Subcutaneous adipose tissue (tissue), 4 donors: ENCODE results near the gene PBRM1. TPM values are rescaled to one million over a fixed set of nuclear protein-coding genes. Genes with fewer than 3 reads are reported as not detected.

Source experiments
- total RNA-seq, 4 donors: library from RNA; depleted of rRNA; stranded (reverse); fragments of >200 nt; gene quantifications; one replicate each; pipeline ENCODE4 v1.1.0, GENCODE V29; 2016
- TF ChIP-seq, protein P1 (sequence below): fragments of 450-650 bp; IDR thresholded peaks from one replicate; pipeline ENCODE4 v1.5.1; 2016; ENCODE audit warnings: low read depth, mild to moderate bottlenecking, control low read depth, antibody characterized with exemption, moderate library complexity

The PBRM1 gene
- total RNA-seq, 4 donors from 2014 or later = 92.7 to 125 (median 104) TPM

DNA sequence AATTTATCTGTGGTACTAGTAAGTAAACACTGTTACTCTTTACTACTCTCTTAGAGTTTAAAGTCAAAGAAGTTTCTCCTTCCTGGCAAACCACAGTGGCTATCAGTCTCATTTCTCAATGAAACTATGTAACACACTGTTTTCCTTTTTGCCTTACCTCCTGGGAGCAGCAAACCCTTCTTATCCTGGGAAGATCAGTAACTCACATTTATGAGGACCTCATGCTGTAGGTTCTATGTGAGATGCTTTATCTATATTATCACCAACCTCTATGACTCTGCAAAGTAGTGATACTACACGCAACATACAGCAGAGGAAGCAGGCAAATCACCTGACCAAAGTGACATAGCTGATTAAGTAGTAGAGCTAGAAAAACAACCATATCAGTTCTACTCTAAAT lies 35.3 kb downstream of the PBRM1 start:
- TF ChIP-seq, protein P1, sequence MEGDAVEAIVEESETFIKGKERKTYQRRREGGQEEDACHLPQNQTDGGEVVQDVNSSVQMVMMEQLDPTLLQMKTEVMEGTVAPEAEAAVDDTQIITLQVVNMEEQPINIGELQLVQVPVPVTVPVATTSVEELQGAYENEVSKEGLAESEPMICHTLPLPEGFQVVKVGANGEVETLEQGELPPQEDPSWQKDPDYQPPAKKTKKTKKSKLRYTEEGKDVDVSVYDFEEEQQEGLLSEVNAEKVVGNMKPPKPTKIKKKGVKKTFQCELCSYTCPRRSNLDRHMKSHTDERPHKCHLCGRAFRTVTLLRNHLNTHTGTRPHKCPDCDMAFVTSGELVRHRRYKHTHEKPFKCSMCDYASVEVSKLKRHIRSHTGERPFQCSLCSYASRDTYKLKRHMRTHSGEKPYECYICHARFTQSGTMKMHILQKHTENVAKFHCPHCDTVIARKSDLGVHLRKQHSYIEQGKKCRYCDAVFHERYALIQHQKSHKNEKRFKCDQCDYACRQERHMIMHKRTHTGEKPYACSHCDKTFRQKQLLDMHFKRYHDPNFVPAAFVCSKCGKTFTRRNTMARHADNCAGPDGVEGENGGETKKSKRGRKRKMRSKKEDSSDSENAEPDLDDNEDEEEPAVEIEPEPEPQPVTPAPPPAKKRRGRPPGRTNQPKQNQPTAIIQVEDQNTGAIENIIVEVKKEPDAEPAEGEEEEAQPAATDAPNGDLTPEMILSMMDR = no peak

GRCh38 chr3:52649461-52650210 lies 36.1 kb downstream of the PBRM1 start:
- TF ChIP-seq, protein P1 = no peak

- TF ChIP-seq, protein P1 = no peak
Measured at GRCh38 chr3:52645549-52645948, 40.2 kb downstream of the PBRM1 start.

- TF ChIP-seq, protein P1 = no peak
Measured at GRCh38 chr3:52636673-52637072, 49.0 kb downstream of the PBRM1 start.

DNA sequence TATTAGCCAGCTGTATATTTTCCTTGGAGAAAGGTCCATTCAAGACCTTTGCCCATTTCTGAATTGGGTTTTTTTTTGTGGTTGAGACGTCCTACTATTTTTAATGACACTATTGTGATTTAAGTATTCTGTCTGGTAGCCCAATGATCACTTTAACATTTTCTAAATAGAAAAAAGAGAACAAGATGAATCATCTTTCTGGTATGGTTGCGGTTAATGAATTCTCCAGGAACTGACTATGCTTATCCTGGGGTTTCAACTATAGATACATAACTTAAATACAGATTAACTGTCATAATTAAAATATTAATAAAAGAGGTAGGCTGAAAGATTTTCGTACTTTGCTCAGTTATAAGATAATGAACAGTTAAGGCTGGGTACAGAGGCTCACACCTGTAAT lies 51.9 kb downstream of the PBRM1 start:
- TF ChIP-seq, protein P1 = no peak

DNA sequence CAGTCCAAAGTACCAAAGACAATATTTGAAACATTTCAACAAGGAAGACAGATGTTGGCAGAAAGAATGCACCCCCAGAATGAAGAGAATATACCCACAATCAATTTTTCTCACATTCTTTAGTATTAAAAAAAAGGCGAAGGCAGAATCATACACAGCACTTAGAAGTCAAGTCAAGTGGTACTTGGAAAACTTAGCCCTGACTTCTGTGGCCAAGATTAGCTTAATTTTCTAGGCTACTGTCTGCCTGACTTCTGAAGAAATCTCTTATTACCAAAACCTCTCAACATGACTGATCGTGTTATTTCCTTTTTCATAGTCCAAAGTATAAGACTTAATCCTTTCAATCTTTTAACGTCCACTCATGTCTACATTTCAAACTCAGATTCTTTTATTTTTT lies 60.7 kb downstream of the PBRM1 start:
- TF ChIP-seq, protein P1 = no peak

DNA sequence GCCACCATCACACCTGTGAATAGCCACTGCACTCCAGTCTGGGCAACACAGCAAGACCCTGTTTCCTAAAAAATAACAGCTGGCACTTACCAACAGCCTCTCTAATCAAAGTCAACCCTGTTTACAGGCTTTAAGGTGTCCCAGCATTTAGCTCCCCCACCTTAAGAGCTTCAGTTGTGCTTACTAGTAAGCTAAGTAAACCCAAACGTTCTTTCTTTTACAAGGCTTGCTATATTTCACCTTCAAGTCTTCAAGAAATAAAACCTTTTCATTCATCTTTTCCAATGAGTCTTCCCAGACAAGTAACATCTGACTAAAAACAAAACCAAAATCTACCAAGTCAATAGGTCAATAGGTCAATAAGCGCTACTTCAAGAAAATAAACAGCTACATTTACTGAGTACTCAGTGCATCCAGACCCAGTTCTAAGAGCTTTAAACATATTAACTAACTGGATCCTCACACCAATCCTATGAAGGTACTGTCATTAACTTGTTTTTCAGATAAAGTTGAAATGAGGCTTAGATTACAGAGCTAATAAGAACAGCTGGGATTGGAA lies 62.4 kb downstream of the PBRM1 start:
- TF ChIP-seq, protein P1 = no peak
